Effector CD4-positive, alpha-beta T cell (primary cell): Measurements from ENCODE around the gene NMT2.

ENCODE experiments used
- DNase-seq: peaks from one replicate; pipeline ENCODE4 v3.0.0-alpha.2; 2020

NMT2 gene

GRCh38 chr10:15140698-15141097 lies 27.8 kb downstream of the NMT2 start:
- no peak for DNase-seq

GRCh38 chr10:15137636-15138035 lies 30.9 kb downstream of the NMT2 start:
- DNase-seq: no peak

DNA sequence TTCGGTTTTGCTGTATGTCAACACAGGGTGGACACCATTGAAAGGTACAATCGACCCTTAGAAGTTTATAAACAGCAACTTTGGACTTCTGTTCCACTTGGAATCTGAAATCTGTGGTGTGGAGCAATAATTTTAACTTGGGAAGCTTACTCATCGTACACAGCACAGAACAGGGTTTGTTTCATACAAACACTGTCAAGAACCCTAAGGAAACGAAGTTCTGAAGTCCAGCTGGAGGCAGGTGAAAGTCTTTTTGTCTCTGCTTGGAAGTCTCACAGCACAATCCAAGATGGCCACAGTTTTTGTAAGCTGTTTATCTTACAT lies 31.5 kb downstream of the NMT2 start:
- no peak for DNase-seq

GRCh38 chr10:15136129-15137035 lies 32.1 kb downstream of the NMT2 start:
- no peak for DNase-seq

- no peak for DNase-seq
Measured at GRCh38 chr10:15131330-15131729, 37.2 kb downstream of the NMT2 start.

GRCh38 chr10:15124908-15125307 lies 43.6 kb downstream of the NMT2 start:
- no peak for DNase-seq

DNA sequence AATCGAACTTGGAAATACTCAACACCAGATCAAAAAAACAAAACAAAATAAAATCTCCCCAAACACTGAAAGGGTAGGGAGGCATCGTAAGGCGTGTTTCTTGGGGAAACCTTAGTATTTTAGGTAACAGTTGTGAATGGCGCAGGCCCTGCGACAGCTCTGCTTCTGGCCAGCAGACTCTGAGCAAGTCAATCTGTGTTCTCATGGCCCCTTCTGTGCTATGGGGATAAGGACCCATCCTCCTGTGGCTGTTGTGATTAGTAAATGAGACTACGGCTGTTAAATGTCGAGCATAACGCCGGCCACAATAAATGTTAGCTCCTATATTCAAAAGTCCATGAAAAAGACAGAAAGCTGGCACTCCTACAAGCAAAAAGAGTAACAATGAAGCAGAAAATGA lies 44.3 kb downstream of the NMT2 start:
- no peak for DNase-seq

GRCh38 chr10:15123749-15124184 lies 44.7 kb downstream of the NMT2 start:
- no peak for DNase-seq

GRCh38 chr10:15122477-15123030 lies 45.9 kb downstream of the NMT2 start:
- no peak for DNase-seq

- DNase-seq: no peak
Measured at GRCh38 chr10:15121707-15122106, 46.8 kb downstream of the NMT2 start.

GRCh38 chr10:15120523-15120922 lies 48.0 kb downstream of the NMT2 start:
- DNase-seq: no peak

DNA sequence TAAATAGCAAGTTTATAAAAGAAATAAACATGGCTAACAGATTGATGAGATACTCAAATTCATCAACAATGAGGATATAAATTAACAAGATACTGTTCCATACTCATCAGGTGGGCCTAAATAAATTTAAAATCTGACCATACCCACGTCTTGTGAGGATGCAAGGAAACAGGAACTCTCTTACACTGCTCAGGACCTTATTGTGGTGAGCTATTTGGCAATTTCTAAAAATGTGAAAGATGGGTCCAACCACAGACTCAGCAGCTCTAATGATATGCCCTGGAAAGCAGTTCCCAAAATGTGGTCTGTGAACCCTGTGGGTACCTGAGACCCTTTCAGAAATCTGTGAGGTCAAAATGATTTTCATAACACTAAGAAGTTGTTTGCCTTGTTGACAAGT lies 49.9 kb downstream of the NMT2 start:
- no peak for DNase-seq

GRCh38 chr10:15116225-15116624 lies 52.3 kb downstream of the NMT2 start:
- no peak for DNase-seq

DNA sequence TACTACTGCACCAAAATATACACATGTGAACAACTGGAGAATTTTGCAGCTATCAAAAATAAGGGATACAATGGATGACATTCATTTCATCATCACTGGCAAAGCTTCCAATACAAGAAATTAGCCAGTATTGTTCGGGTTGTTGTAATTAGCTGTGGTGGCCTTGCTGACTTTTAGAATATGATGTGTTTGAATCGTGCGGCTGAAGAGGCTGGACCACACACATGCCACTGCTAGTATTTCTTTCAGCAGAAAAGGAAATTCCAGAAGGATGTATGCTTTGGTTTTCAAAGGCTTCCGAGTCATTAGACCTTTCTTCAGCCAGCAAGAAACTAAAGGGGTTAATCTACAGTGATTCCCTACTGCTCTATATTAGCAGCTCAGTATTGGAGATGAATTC lies 54.7 kb downstream of the NMT2 start:
- no peak for DNase-seq

DNA sequence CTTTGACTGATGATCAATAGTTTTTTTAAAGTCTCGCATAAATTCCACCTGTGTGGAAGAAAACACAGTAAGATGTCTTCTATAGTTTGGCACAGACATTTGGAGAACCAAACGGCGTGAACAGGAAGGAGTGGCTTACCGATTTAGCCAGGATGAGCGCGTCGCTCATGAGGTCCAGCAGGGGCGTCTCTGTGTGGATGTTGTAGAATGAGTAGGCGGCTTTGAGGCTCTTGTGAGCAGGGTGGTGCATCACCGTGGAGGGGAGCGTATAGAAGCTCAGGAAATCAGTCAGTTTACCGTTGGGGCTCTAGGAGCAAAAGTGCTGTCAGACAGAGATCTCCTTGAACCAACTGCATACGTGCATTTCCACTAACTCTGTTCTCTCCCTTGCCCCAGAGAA lies 55.8 kb downstream of the NMT2 start:
- no peak for DNase-seq

- peak; percentile 58 for DNase-seq
Measured at GRCh38 chr10:15106352-15107013, 62.0 kb downstream of the NMT2 start.

DNA sequence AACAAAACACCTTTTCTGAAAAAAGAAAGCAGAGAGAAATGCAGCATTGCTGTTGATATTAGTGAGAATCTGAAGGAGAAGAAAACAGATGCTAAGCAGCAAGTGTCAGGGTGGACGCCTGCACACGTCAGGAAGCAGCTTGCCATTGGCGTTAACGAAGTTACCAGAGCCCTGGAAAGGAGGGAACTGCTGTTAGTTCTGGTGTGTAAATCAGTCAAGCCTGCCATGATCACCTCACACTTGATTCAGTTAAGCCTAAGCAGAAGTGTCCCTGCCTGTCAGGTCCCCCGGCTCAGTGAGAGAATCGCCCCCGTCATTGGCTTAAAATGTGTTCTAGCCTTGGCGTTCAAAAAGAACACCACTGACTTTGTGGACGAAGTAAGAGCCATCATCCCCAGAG lies 65.0 kb downstream of the NMT2 start:
- DNase-seq: no peak

GRCh38 chr10:15099886-15100285 lies 68.6 kb downstream of the NMT2 start:
- no peak for DNase-seq

DNA sequence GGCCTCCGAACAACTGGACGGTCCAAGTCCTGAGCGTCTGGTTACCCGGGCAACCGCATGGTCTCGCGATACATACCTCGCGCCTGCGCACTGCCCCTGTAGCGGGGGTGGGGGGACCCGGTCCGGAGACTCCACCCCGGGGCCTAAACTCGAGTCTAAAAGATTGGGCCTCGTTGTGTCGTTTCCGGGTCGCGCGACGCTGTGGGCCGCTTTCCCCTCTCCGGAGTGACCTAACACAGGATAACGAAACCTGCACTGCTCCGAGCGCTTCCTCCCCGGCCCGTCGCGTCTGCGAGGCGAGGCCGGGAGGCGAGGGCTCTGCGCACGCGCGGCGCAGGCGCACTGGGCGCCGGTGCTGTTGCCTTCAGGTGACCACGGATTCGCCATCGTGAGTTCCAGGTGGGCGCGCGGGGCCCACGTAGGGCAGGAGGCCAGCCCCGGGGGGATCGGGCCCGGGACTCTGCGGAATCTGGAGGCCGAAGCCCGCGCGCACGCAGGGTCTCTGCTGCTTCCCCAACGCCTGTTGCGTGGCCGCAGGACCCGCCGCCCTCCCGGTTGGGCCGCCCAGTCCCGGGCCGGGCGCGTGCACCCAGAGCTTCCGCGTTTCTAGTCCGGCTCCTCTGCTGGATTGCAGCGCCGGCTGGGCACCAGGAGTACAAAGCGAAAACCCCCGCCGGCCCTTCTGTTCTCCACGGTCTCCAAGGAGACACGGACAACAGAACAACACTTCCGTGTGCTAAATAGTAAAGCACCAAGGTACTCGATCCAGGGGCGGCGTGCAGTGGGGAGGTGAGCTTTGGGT lies 71.3 kb downstream of the NMT2 start, which contains the start of gene RPP38:
Gene RPP38 (plus strand): TSS at position 345 of the 802 bp plus-strand sequence. CDS start 5,960 bp downstream, outside the sequence.
- DNase-seq: peak; percentile 93

DNA sequence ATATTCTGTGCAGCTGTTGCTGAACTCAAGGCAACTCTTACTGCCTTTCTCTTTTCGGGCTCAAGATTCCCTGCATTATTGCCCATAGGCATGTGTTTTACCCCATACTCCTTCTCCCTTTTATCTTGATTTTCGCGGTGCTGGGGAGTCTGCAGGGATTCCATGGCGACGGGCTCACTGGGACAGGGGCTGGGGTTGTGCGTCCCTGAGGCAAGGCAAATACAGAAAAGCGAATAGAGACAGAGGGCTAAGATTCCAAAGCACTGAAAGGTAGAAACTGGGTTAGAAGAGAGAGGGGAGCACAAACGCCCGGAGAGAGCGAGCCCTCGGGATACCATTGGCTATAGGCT lies 71.9 kb downstream of the NMT2 start:
- DNase-seq: no peak

DNA sequence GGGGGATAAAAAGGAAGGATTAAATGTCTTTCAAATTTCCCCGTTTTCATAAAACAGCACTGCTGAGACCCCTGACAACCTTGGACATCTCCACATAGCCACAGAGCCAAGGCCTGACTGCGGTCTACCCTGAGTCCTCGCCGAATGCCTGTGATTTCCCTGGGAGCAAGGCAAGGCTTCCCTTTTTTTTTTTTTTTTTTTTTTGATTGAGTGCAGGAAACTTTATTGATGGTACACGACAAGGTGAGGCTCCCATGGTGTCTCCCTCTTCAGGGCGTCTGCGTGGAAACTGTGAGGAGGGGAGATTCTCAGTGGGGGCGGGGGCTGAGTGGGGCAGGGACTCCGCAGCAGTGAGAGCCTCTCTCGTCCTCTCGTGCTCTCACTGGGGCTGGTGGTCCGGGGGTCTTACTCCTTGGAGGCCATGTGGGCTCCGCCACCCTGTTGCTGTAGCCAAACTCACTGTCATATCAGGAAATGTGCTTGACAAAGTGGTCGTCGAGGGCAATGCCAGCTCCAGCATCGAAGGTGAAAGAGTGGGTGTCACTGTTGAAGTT lies 75.6 kb downstream of the NMT2 start:
- no peak for DNase-seq

- no peak for DNase-seq
Measured at GRCh38 chr10:15091418-15091817, 77.1 kb downstream of the NMT2 start.
